Astrocyte of the spinal cord (primary cell): ENCODE measurements around the gene NEK4.

Experiments used
- DNase-seq: peaks from one replicate; pipeline ENCODE4 v3.0.0; 2011; ENCODE audit warnings: low read depth, low spot score
- H3K4me3 ChIP-seq: 2 replicates; pipeline ENCODE4 v1.5.1; 2011; ENCODE audit warnings: low read depth, mild to moderate bottlenecking, low read length, moderate library complexity
- in situ Hi-C: cut with HindIII; loops from 2 replicates; pipeline ENCODE4 v1.10.0; 2017; ENCODE audit warnings: low sequenced_read_pairs
- TF ChIP-seq, protein P1 (sequence below): IDR thresholded peaks from 2 replicates; pipeline ENCODE4 v1.5.1; 2012; ENCODE audit warnings: low read depth, mild to moderate bottlenecking, low read length, inconsistent platforms

NEK4 gene

GRCh38 chr3:52723935-52724334, 46.8 kb downstream of the NEK4 start:
- TF ChIP-seq, protein P1, sequence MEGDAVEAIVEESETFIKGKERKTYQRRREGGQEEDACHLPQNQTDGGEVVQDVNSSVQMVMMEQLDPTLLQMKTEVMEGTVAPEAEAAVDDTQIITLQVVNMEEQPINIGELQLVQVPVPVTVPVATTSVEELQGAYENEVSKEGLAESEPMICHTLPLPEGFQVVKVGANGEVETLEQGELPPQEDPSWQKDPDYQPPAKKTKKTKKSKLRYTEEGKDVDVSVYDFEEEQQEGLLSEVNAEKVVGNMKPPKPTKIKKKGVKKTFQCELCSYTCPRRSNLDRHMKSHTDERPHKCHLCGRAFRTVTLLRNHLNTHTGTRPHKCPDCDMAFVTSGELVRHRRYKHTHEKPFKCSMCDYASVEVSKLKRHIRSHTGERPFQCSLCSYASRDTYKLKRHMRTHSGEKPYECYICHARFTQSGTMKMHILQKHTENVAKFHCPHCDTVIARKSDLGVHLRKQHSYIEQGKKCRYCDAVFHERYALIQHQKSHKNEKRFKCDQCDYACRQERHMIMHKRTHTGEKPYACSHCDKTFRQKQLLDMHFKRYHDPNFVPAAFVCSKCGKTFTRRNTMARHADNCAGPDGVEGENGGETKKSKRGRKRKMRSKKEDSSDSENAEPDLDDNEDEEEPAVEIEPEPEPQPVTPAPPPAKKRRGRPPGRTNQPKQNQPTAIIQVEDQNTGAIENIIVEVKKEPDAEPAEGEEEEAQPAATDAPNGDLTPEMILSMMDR, result no peak
- no peak for DNase-seq
- H3K4me3 ChIP-seq, result no peak overlapping the region
- in situ Hi-C loops, result no loop called here

GRCh38 chr3:52722491-52722890, 48.2 kb downstream of the NEK4 start:
- H3K4me3 ChIP-seq, result no peak overlapping the region
- TF ChIP-seq, protein P1, result no peak
- DNase-seq, result no peak
- in situ Hi-C loops, result no loop called here

- no peak for DNase-seq
- H3K4me3 ChIP-seq, result no peak overlapping the region
- TF ChIP-seq, protein P1, result no peak
- in situ Hi-C loops, result no loop called here
Measured at GRCh38 chr3:52721730-52722008, 49.1 kb downstream of the NEK4 start.

- DNase-seq, result no peak
- in situ Hi-C loops, result no loop called here
- H3K4me3 ChIP-seq, result no peak overlapping the region
- TF ChIP-seq, protein P1, result no peak
Measured at GRCh38 chr3:52721002-52721729, 49.6 kb downstream of the NEK4 start.

- in situ Hi-C loops, result no loop called here
- H3K4me3 ChIP-seq, result no peak overlapping the region
- TF ChIP-seq, protein P1, result no peak
- no peak for DNase-seq
Measured at GRCh38 chr3:52719618-52720017, 51.1 kb downstream of the NEK4 start.

DNA sequence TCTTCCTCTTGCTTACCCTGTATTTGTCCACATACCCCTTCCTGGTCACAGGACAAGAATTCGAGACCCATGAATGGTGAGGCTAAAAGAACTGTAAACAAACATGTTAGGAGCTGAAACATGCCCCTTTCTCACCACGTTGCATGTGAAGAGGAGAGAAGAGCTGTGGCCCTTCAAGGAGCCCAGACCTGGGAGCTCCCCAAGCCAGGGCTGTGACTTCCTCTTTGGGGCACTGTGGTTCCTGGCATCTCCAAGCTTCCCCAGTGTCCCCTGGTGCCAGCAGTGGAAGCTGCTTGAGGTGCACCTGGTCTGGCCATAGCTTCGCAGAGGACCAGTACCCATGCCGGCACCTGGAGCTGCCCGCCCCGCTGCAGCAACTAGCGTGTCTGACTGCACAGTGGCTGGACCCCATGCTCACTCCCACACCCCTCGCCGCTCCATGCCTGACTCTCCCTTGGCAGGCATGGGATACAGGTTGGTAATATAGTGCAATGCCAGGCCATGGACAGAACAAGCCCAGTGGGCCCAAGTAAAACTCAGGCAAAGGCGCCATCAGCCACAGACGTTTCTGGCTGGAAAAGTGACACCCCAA, 54.9 kb downstream of the NEK4 start:
- in situ Hi-C loops, result no loop called here
- TF ChIP-seq, protein P1, result no peak
- no peak for DNase-seq
- H3K4me3 ChIP-seq, result no peak overlapping the region
